HCT116 (cell line): ENCODE data around the gene ABLIM1. TPM values are rescaled to one million over a fixed set of nuclear protein-coding genes. Genes with fewer than 3 reads are reported as not detected.

Experiments used
- ATAC-seq: fragments of 200-7000 bp; cut with Tn5 transposase; 2 replicates; pipeline ENCODE4 v1.9.1; 2020; ENCODE audit warnings: mild to moderate bottlenecking, moderate library complexity
- BruUV-seq: library from RNA; stranded (reverse); fragments of 400-500 nt; replicated peaks from 2 replicates; lab custom pipeline; 2021; lab: Mats Ljungman, UMichigan
- CTCF ChIA-PET: fragments of 300-600 bp; sonication (Branson Sonifier 250); formaldehyde crosslinking; loops from one replicate; lab custom pipeline; 2021; ENCODE audit warnings: antibody characterized with exemption; lab: Charles Lee
- POLR2A ChIA-PET: fragments of 300-600, 350-600 bp; sonication (Branson Sonifier 250); formaldehyde crosslinking; loops from one replicate; lab custom pipeline; 2021; ENCODE audit warnings: antibody characterized with exemption; lab: Charles Lee
- RAD21 ChIA-PET, 2 experiments: fragments of 300-600 bp; sonication (Branson Sonifier 250); formaldehyde crosslinking; loops; one replicate each; lab custom pipeline; 2023; ENCODE audit warnings: low total read pairs in 2 of 2; ENCODE audit not compliant: uncharacterized antibody in 2 of 2, unreplicated experiment in 2 of 2, low non-redundant PET in 1 of 2; lab: Charles Lee
- DNase-seq: peaks from one replicate; pipeline ENCODE4 v3.0.0-alpha.2; 2010; ENCODE audit warnings: low read depth, low spot score
- H2AFZ ChIP-seq: fragments of 200-600 bp; shearing (Covaris generic), sonication (generic); 2 replicates; pipeline ENCODE4 v1.6.1; 2017; ENCODE audit warnings: low read depth, mixed run types, mixed read lengths, antibody characterized with exemption, low read length; ENCODE audit not compliant: poor library complexity, severe bottlenecking
- H3K27ac ChIP-seq: 2 replicates; pipeline ENCODE4 v1.5.1; 2012; ENCODE audit warnings: low read depth, low read length
- H3K27me3 ChIP-seq: fragments of 200-600 bp; sonication (generic); 2 replicates; pipeline ENCODE4 v1.6.1; 2016; ENCODE audit warnings: mixed run types, low read length, mixed read lengths; ENCODE audit not compliant: insufficient read depth
- H3K36me3 ChIP-seq, 2 experiments: fragments of 200-500 bp in 1 of 2; fragments of 200-600 bp in 1 of 2; sonication (Bioruptor generic) in 1 of 2; sonication (generic) in 1 of 2; 2 replicates each; pipeline versions ENCODE4 v1.5.1 to v1.6.1; 2014 to 2016; ENCODE audit warnings: low read length in 2 of 2, inconsistent platforms in 1 of 2, mixed read lengths in 1 of 2, mixed run types in 1 of 2; ENCODE audit not compliant: insufficient read depth in 2 of 2, control insufficient read depth in 1 of 2
- H3K4me1 ChIP-seq, 2 experiments: fragments of 200-600 bp in 1 of 2; sonication (generic) in 1 of 2; 2 replicates each; pipeline versions ENCODE4 v1.5.1 to v1.6.1; 2012 to 2017; ENCODE audit warnings: low read length in 2 of 2, inconsistent platforms in 1 of 2, mild to moderate bottlenecking in 1 of 2, mixed read lengths in 1 of 2, mixed run types in 1 of 2, moderate library complexity in 1 of 2; ENCODE audit not compliant: insufficient read depth in 2 of 2, control insufficient read depth in 1 of 2
- H3K4me2 ChIP-seq: fragments of 200-600 bp; sonication (generic); 2 replicates; pipeline ENCODE4 v1.6.1; 2017; ENCODE audit warnings: mixed run types, low read length, mixed read lengths
- H3K4me3 ChIP-seq, 2 experiments: fragments of 200-600 bp in 1 of 2; sonication (generic) in 1 of 2; replicated peaks in 1 of 2; 2 replicates each; pipeline ENCODE4 v1.5.1; 2011 to 2016; ENCODE audit warnings: low read length in 2 of 2, control low read depth in 1 of 2, low read depth in 1 of 2, mild to moderate bottlenecking in 1 of 2, mixed read lengths in 1 of 2, mixed run types in 1 of 2
- H3K79me2 ChIP-seq: fragments of 200-600 bp; sonication (generic); 2 replicates; pipeline ENCODE4 v1.6.1; 2017; ENCODE audit warnings: mild to moderate bottlenecking, mixed run types, low read length, moderate library complexity, mixed read lengths; ENCODE audit not compliant: insufficient read depth
- H3K9ac ChIP-seq: fragments of 200-600 bp; sonication (generic); 2 replicates; pipeline ENCODE4 v1.6.1; 2016; ENCODE audit warnings: low read length, mixed read lengths
- H3K9me2 ChIP-seq: fragments of 200-600 bp; sonication (generic), shearing (Covaris generic); 2 replicates; pipeline ENCODE4 v1.6.1; 2017; ENCODE audit warnings: mixed run types, mild to moderate bottlenecking, moderate library complexity; ENCODE audit not compliant: insufficient read depth
- H3K9me3 ChIP-seq, 2 experiments: fragments of 200-500 bp in 1 of 2; fragments of 200-600 bp in 1 of 2; sonication (Bioruptor generic) in 1 of 2; sonication (generic) in 1 of 2; 2 replicates each; pipeline ENCODE4 v1.6.1; 2014 to 2017; ENCODE audit warnings: low read length in 2 of 2, mixed read lengths in 2 of 2, inconsistent platforms in 1 of 2, low read depth in 1 of 2, mild to moderate bottlenecking in 1 of 2, mixed run types in 1 of 2, moderate library complexity in 1 of 2; ENCODE audit not compliant: control insufficient read depth in 1 of 2, insufficient read depth in 1 of 2
- H4K20me1 ChIP-seq: fragments of 200-600 bp; sonication (generic), shearing (Covaris generic); 2 replicates; pipeline ENCODE4 v1.6.1; 2017; ENCODE audit warnings: mixed run types, mild to moderate bottlenecking, moderate library complexity; ENCODE audit not compliant: insufficient read depth
- CTCF ChIP-seq, 3 experiments: fragments of 200-600 bp in 1 of 3; sonication (generic) in 1 of 3; IDR thresholded peaks in 2 of 3; conservative IDR thresholded peaks in 1 of 3; 2 replicates each; pipeline ENCODE4 v1.5.1; 2012 to 2017; ENCODE audit warnings: low read depth in 2 of 3, low read length in 2 of 3, antibody characterized with exemption in 1 of 3, borderline replicate concordance in 1 of 3, control low read depth in 1 of 3, mild to moderate bottlenecking in 1 of 3, mixed read lengths in 1 of 3, mixed run types in 1 of 3, moderate library complexity in 1 of 3; ENCODE audit not compliant: insufficient read depth in 1 of 3
- EZH2 ChIP-seq: fragments of 200-600 bp; sonication (generic); IDR thresholded peaks from 2 replicates; pipeline ENCODE4 v1.6.1; 2017; ENCODE audit warnings: antibody characterized with exemption, mixed run types
- EZH2phosphoT487 ChIP-seq: fragments of 200-600 bp; IDR thresholded peaks from 2 replicates; pipeline ENCODE4 v1.6.1; 2018; ENCODE audit warnings: antibody characterized with exemption, borderline replicate concordance
- FOSL1 ChIP-seq: IDR thresholded peaks from 2 replicates; pipeline ENCODE4 v1.6.1; 2012; ENCODE audit warnings: low read depth
- MAX ChIP-seq: IDR thresholded peaks from 2 replicates; pipeline ENCODE4 v1.6.1; 2012
- POLR2AphosphoS5 ChIP-seq: IDR thresholded peaks from 2 replicates; pipeline ENCODE4 v1.6.1; 2011; ENCODE audit warnings: mild to moderate bottlenecking, low read depth, low read length, moderate library complexity
- RAD21 ChIP-seq: IDR thresholded peaks from 2 replicates; pipeline ENCODE4 v1.6.1; 2012; ENCODE audit warnings: low read depth, mild to moderate bottlenecking
- SIN3A ChIP-seq: IDR thresholded peaks from 2 replicates; pipeline ENCODE4 v1.6.1; 2012; ENCODE audit warnings: low read depth
- SP1 ChIP-seq: IDR thresholded peaks from 2 replicates; pipeline ENCODE4 v1.6.1; 2012; ENCODE audit warnings: low read depth
- SRF ChIP-seq: IDR thresholded peaks from 2 replicates; pipeline ENCODE4 v1.6.1; 2012; ENCODE audit warnings: low read depth
- YY1 ChIP-seq: IDR thresholded peaks from 2 replicates; pipeline ENCODE4 v1.6.1; 2011; ENCODE audit warnings: low read length, low read depth, moderate library complexity, mild to moderate bottlenecking; ENCODE audit not compliant: insufficient replicate concordance; ENCODE audit errors: extremely low read depth
- ZBTB33 ChIP-seq: IDR thresholded peaks from 2 replicates; pipeline ENCODE4 v1.6.1; 2011; ENCODE audit warnings: mild to moderate bottlenecking, low read length, moderate library complexity; ENCODE audit not compliant: insufficient replicate concordance; ENCODE audit errors: extremely low read depth
- ZFX ChIP-seq: fragments of 450-650 bp; IDR thresholded peaks from 2 replicates; pipeline ENCODE4 v1.6.1; 2017
- ZNF274 ChIP-seq: fragments of 200-500 bp; sonication (Bioruptor generic); IDR thresholded peaks from 2 replicates; pipeline ENCODE4 v1.6.1; 2014; ENCODE audit warnings: mild to moderate bottlenecking, low read depth, low read length, inconsistent platforms
- intact Hi-C: fragments of 100-400 bp; cut with micrococcal nuclease; formaldehyde crosslinking; loops from 2 replicates; pipeline ENCODE4 v1.10.0; 2022
- total RNA-seq: library from RNA; stranded (reverse); gene quantifications from one replicate; pipeline ENCODE4 v1.2.1, GENCODE V29; 2021; ENCODE audit not compliant: unreplicated experiment
- TF ChIP-seq, protein P1 (sequence below): IDR thresholded peaks from 2 replicates; pipeline ENCODE4 v1.6.1; 2012; ENCODE audit warnings: low read depth

The ABLIM1 gene
- total RNA-seq, 1 experiment from 2014 or later: 96.2 TPM

GRCh38 chr10:114393482-114393881 is 264.6 kb downstream of the ABLIM1 start (continued):
- TF ChIP-seq, protein P1, sequence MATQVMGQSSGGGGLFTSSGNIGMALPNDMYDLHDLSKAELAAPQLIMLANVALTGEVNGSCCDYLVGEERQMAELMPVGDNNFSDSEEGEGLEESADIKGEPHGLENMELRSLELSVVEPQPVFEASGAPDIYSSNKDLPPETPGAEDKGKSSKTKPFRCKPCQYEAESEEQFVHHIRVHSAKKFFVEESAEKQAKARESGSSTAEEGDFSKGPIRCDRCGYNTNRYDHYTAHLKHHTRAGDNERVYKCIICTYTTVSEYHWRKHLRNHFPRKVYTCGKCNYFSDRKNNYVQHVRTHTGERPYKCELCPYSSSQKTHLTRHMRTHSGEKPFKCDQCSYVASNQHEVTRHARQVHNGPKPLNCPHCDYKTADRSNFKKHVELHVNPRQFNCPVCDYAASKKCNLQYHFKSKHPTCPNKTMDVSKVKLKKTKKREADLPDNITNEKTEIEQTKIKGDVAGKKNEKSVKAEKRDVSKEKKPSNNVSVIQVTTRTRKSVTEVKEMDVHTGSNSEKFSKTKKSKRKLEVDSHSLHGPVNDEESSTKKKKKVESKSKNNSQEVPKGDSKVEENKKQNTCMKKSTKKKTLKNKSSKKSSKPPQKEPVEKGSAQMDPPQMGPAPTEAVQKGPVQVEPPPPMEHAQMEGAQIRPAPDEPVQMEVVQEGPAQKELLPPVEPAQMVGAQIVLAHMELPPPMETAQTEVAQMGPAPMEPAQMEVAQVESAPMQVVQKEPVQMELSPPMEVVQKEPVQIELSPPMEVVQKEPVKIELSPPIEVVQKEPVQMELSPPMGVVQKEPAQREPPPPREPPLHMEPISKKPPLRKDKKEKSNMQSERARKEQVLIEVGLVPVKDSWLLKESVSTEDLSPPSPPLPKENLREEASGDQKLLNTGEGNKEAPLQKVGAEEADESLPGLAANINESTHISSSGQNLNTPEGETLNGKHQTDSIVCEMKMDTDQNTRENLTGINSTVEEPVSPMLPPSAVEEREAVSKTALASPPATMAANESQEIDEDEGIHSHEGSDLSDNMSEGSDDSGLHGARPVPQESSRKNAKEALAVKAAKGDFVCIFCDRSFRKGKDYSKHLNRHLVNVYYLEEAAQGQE: no peak
- TF ChIP-seq POLR2AphosphoS5: no peak
- no peak for TF ChIP-seq MAX

DNA sequence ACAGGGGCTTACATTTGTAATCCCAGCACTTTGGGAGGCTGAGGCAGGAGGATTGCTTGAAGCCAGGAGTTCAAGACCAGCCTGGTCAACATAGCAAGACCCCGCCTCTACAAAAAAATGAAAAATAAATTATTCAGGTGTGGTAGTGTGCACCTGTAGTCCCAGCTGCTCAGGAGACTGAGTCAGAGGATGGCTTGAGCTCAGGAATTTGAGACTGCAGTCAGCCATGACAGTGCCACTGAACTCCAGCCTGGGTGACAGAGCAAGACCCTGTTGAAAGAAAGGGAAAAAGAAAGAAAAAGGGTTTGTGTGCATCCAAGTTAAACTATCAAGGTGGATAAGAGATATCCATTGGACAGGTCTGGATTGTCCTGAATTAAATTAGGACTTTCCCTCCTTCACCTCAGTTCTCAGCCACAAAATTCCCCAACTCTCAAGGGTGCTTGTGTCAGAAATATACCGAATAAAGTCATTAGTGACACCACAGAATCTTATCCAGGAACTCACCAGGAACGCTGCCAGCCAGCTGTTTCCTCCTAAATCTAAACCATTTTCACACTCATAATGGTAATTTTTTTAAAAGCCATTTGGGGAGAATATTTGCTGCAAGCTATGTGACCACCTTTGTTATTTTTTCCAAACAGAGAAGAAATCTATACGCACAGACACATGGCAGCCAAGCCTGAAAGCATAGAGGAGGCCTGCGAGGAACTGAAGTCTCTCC is 265.8 kb downstream of the ABLIM1 start:
- peaks cover 9 to 19% of the 10 kb centered on the region in 2 experiments for H3K4me1 ChIP-seq
- no peak overlapping the region for H3K27ac ChIP-seq

More for the DNA sequence above, 265.8 kb downstream of the ABLIM1 start:
- ATAC-seq (no peak), DNase-seq (no peak)
- ChIA-PET CTCF (no interaction called here), RAD21 (no interaction called here), POLR2A (no interaction called here)
- no peak overlapping the region for H3K4me3 ChIP-seq
- no peaks in the 10 kb centered on the region for H3K36me3 ChIP-seq
- no peaks in the 10 kb centered on the region for H3K9me2 ChIP-seq
- H3K4me2 ChIP-seq: no peak overlapping the region
- H3K27me3 ChIP-seq: peaks cover 49% of the 10 kb centered on the region
- no peaks in the 10 kb centered on the region for H4K20me1 ChIP-seq
- H3K79me2 ChIP-seq: no peaks in the 10 kb centered on the region
- intact Hi-C loops: no loop called here
- no peak overlapping the region for H3K9ac ChIP-seq
- no TSS peak for BruUV-seq
- H2AFZ ChIP-seq: no peak overlapping the region
- TF ChIP-seq ZFX (no peak), EZH2 (no peak), SRF (no peak), SIN3A (no peak), SP1 (no peak), ZNF274 (no peak), RAD21 (no peak), YY1 (no peak), FOSL1 (no peak), MAX (no peak), EZH2phosphoT487 (no peak), ZBTB33 (no peak), CTCF (IDR thresholded peaks at IDR 0.05 in 2 of 3, conservative IDR thresholded peaks at IDR 0.05 in 1 of 3; ENCODE audit: borderline replicate concordance in 1 of 3, insufficient read depth in 1 of 3, low read depth in 2 of 3, low read length in 2 of 3) (no peak)
- TF ChIP-seq, all 23 proteins: peak for 0
- H3K9me3 ChIP-seq: no peaks in the 10 kb centered on the region
